Body of pancreas (tissue), 4 donors: Measurements from ENCODE around the gene USP54.

Experiments
- CTCF ChIP-seq, 7 experiments: fragments of 450-650 bp in 4 of 7; fragments of 200-600 bp in 3 of 7; sonication (generic) in 3 of 7; IDR thresholded peaks; one replicate each; pipeline ENCODE4 v1.5.1; 2016 to 2019; ENCODE audit warnings: antibody characterized with exemption in 7 of 7
- POLR2A ChIP-seq, 3 donors: fragments of 450-650 bp; IDR thresholded peaks; one replicate each; pipeline ENCODE4 v1.6.1; 2016; ENCODE audit warnings: antibody characterized with exemption in 3 of 3, mild to moderate bottlenecking in 2 of 3

GRCh38 chr10:73485320-73485719 lies 105.8 kb downstream of the USP54 start:
- TF ChIP-seq CTCF (IDR thresholded peaks at IDR 0.05) (no peak), POLR2A (IDR thresholded peaks at IDR 0.05) (no peak)
